Peyer's patch (tissue), 4 donors: ENCODE data around the gene TARDBP.
"Not testable (repeated sequence)": the region's sequence is repeated elsewhere in the genome, so short reads cannot be mapped to it uniquely, and the experiment has no call there.

ENCODE experiments used
- POLR2A ChIP-seq, 2 donors: fragments of 450-650 bp; IDR thresholded peaks; one replicate each; pipeline ENCODE4 v1.5.1; 2017; ENCODE audit warnings: antibody characterized with exemption in 2 of 2, mild to moderate bottlenecking in 2 of 2, moderate library complexity in 2 of 2
- TF ChIP-seq, protein P1 (sequence below), 6 experiments: fragments of 450-650 bp in 4 of 6; fragments of 200-600 bp in 2 of 6; sonication (generic) in 1 of 6; IDR thresholded peaks; one replicate each; pipeline ENCODE4 v1.5.1; 2017 to 2019; ENCODE audit warnings: antibody characterized with exemption in 6 of 6, mild to moderate bottlenecking in 3 of 6, moderate library complexity in 1 of 6

DNA sequence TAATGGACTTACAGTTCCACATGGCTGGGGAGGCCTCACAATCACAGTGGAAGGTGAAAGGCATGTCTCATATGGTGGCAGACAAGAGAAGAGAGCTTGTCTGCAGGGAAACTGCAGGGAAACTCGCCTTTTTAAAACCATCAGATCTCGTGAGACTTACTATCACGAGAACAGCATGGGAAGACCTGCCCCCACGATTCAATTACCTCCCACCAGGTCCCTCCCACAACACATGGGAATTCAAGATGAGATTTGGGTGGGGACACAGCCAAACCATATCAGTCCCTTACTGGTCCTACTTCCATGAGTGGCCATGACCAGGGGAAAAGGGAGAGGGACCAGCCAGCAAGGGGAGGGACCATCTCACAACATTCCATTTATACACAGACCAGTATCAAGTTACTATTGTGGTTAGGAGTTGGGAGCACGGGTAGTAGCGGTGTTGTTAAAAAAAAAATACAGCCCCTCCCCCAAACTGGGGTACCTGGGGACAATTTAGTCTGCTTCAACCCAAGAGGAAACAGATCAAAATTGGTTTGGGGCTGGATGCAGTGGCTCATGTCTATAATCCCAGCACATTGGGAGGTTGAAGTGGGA is 22.4 kb upstream of the TARDBP start:
- TF ChIP-seq POLR2A (IDR thresholded peaks at IDR 0.05) = not testable (repeated sequence)
- TF ChIP-seq, protein P1, sequence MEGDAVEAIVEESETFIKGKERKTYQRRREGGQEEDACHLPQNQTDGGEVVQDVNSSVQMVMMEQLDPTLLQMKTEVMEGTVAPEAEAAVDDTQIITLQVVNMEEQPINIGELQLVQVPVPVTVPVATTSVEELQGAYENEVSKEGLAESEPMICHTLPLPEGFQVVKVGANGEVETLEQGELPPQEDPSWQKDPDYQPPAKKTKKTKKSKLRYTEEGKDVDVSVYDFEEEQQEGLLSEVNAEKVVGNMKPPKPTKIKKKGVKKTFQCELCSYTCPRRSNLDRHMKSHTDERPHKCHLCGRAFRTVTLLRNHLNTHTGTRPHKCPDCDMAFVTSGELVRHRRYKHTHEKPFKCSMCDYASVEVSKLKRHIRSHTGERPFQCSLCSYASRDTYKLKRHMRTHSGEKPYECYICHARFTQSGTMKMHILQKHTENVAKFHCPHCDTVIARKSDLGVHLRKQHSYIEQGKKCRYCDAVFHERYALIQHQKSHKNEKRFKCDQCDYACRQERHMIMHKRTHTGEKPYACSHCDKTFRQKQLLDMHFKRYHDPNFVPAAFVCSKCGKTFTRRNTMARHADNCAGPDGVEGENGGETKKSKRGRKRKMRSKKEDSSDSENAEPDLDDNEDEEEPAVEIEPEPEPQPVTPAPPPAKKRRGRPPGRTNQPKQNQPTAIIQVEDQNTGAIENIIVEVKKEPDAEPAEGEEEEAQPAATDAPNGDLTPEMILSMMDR (IDR thresholded peaks at IDR 0.05) = not testable (repeated sequence)
